Fibroblast of lung (primary cell): ENCODE results near the gene AQP5. TPM values are rescaled to one million over a fixed set of nuclear protein-coding genes. Genes with fewer than 3 reads are reported as not detected.
"Not testable (repeated sequence)": the region's sequence is repeated elsewhere in the genome, so short reads cannot be mapped to it uniquely, and the experiment has no call there.

ENCODE experiments used
- DNase-seq, 2 donors: peaks; one replicate each; pipeline versions ENCODE4 v3.0.0 to v3.0.0-alpha.2; 2010; ENCODE audit warnings: low read depth in 2 of 2
- H2AFZ ChIP-seq: 2 replicates; pipeline ENCODE4 v1.5.1; 2012; ENCODE audit warnings: low read length, control low read depth, inconsistent platforms
- H3K27ac ChIP-seq: 2 replicates; pipeline ENCODE4 v1.5.1; 2011; ENCODE audit warnings: low read length, control low read depth; ENCODE audit not compliant: insufficient read depth
- H3K27me3 ChIP-seq: 2 replicates; pipeline ENCODE4 v1.5.1; 2011; ENCODE audit warnings: mild to moderate bottlenecking, low read length; ENCODE audit not compliant: control insufficient read depth, insufficient read depth
- H3K36me3 ChIP-seq: 2 replicates; pipeline ENCODE4 v1.5.1; 2011; ENCODE audit warnings: low read length; ENCODE audit not compliant: control insufficient read depth, insufficient read depth
- H3K4me1 ChIP-seq: 2 replicates; pipeline ENCODE4 v1.5.1; 2011; ENCODE audit warnings: low read length; ENCODE audit not compliant: control insufficient read depth, insufficient read depth; ENCODE audit errors: extremely low read depth
- H3K4me2 ChIP-seq: 2 replicates; pipeline ENCODE4 v1.5.1; 2011; ENCODE audit warnings: low read length, control low read depth; ENCODE audit not compliant: insufficient read depth; ENCODE audit errors: extremely low read depth
- H3K4me3 ChIP-seq, 4 experiments: fragments of 200-600 bp in 1 of 4; sonication (generic) in 1 of 4; replicated peaks in 1 of 4; 2 replicates each; pipeline ENCODE4 v1.5.1; 2011 to 2016; ENCODE audit warnings: low read length in 4 of 4, low read depth in 3 of 4, mild to moderate bottlenecking in 3 of 4, control low read depth in 2 of 4, inconsistent platforms in 1 of 4, mixed read lengths in 1 of 4; ENCODE audit not compliant: insufficient read depth in 1 of 4; ENCODE audit errors: control extremely low read depth in 1 of 4
- H3K79me2 ChIP-seq: 2 replicates; pipeline ENCODE4 v1.5.1; 2012; ENCODE audit warnings: mild to moderate bottlenecking, low read length, inconsistent platforms; ENCODE audit not compliant: control insufficient read depth, insufficient read depth
- H3K9ac ChIP-seq: 2 replicates; pipeline ENCODE4 v1.5.1; 2011; ENCODE audit warnings: mild to moderate bottlenecking, low read length, control low read depth; ENCODE audit not compliant: insufficient read depth
- H3K9me3 ChIP-seq: 2 replicates; pipeline ENCODE4 v1.5.1; 2012; ENCODE audit warnings: low read depth, low read length; ENCODE audit not compliant: control insufficient read depth, insufficient read depth
- H4K20me1 ChIP-seq: 2 replicates; pipeline ENCODE4 v1.5.1; 2011; ENCODE audit warnings: low read length; ENCODE audit not compliant: control insufficient read depth, insufficient read depth; ENCODE audit errors: extremely low read depth
- CTCF ChIP-seq, 2 donors: IDR thresholded peaks in 1 of 2; conservative IDR thresholded peaks in 1 of 2; 1 replicate in 1 of 2; 2 replicates in 1 of 2; pipeline ENCODE4 v1.5.1; 2011 to 2012; ENCODE audit warnings: low read length in 2 of 2, control low read depth in 1 of 2, inconsistent platforms in 1 of 2, low read depth in 1 of 2, mild to moderate bottlenecking in 1 of 2
- EZH2 ChIP-seq: IDR thresholded peaks from 2 replicates; pipeline ENCODE4 v1.5.1; 2012; ENCODE audit warnings: low read length, control low read depth, mild to moderate bottlenecking; ENCODE audit errors: missing control alignments
- polyA plus RNA-seq, 2 donors: library from polyadenylated mRNA; depleted of rRNA in 1 of 2; stranded (reverse) in 1 of 2; unstranded in 1 of 2; fragments of >200 nt; gene quantifications; 2 replicates each; pipeline ENCODE4 v1.2.1, GENCODE V29; 2011 to 2012; ENCODE audit warnings: missing spikeins in 1 of 2
- total RNA-seq: library from RNA; depleted of rRNA; stranded (reverse); fragments of >200 nt; gene quantifications from 2 replicates; pipeline ENCODE4 v1.2.1, GENCODE V29; 2014

Gene AQP5
- total and polyA plus RNA-seq, 2 donors (not counting 1 experiment from before 2014, with no cell fraction given) = not detected

GRCh38 chr12:49985981-49986380 is 24.3 kb downstream of the AQP5 start:
- Histone ChIP-seq H3K27me3 (no peaks in the 10 kb centered on the region), H3K4me3 (no peak overlapping the region), H2AFZ (no peak overlapping the region), H3K9me3 (no peaks in the 10 kb centered on the region), H3K79me2 (no peaks in the 10 kb centered on the region), H3K4me2 (no peak overlapping the region), H3K36me3 (no peaks in the 10 kb centered on the region), H3K9ac (no peak overlapping the region), H3K27ac (no peak overlapping the region), H4K20me1 (no peaks in the 10 kb centered on the region), H3K4me1 (peaks cover 11% of the 10 kb centered on the region)
- DNase-seq = peak in 1 of 2 donors; percentile 21
- TF ChIP-seq EZH2 (no peak), CTCF (conservative IDR thresholded peaks at IDR 0.05 in 1 of 2, IDR thresholded peaks at IDR 0.05 in 1 of 2; ENCODE audit: low read depth in 1 of 2, low read length in 2 of 2) (no peak)

- not testable (repeated sequence) for H3K9ac ChIP-seq, H2AFZ ChIP-seq, DNase-seq, H3K4me3 ChIP-seq, H3K27ac ChIP-seq, H3K79me2 ChIP-seq, H3K4me2 ChIP-seq, H4K20me1 ChIP-seq, H3K9me3 ChIP-seq, H3K27me3 ChIP-seq, H3K36me3 ChIP-seq
- peaks cover 11% of the 10 kb centered on the region for H3K4me1 ChIP-seq
Observed at GRCh38 chr12:49986476-49986875, 24.8 kb downstream of the AQP5 start.

GRCh38 chr12:49987625-49988303 is 26.1 kb downstream of the AQP5 start:
- no peak for TF ChIP-seq CTCF (conservative IDR thresholded peaks at IDR 0.05 in 1 of 2, IDR thresholded peaks at IDR 0.05 in 1 of 2; ENCODE audit: low read depth in 1 of 2, low read length in 2 of 2)
- no peak for TF ChIP-seq EZH2
- no peak for DNase-seq
- Histone ChIP-seq H2AFZ (no peak overlapping the region), H4K20me1 (no peaks in the 10 kb centered on the region), H3K79me2 (no peaks in the 10 kb centered on the region), H3K9me3 (no peaks in the 10 kb centered on the region), H3K27ac (no peak overlapping the region), H3K4me3 (no peak overlapping the region), H3K9ac (no peak overlapping the region), H3K4me2 (no peak overlapping the region), H3K4me1 (peaks cover 9% of the 10 kb centered on the region), H3K27me3 (no peaks in the 10 kb centered on the region), H3K36me3 (no peaks in the 10 kb centered on the region)

- not testable (repeated sequence) for H2AFZ ChIP-seq, H3K27me3 ChIP-seq
Observed at GRCh38 chr12:49989400-49989799, 27.7 kb downstream of the AQP5 start.

More at GRCh38 chr12:49989400-49989799, 27.7 kb downstream of the AQP5 start:
- H4K20me1 ChIP-seq, DNase-seq, H3K36me3 ChIP-seq, H3K9ac ChIP-seq, H3K9me3 ChIP-seq, H3K4me2 ChIP-seq, H3K4me1 ChIP-seq, H3K4me3 ChIP-seq, H3K79me2 ChIP-seq, H3K27ac ChIP-seq: not testable (repeated sequence)
